HuH-7.5 (cell line): ENCODE data around the gene PYHIN1.
"Not testable (repeated sequence)": the region's sequence is repeated elsewhere in the genome, so short reads cannot be mapped to it uniquely, and the experiment has no call there.

Source experiments
- DNase-seq: peaks from one replicate; pipeline ENCODE4 v3.0.0; 2011; ENCODE audit warnings: low spot score

PYHIN1 gene

GRCh38 chr1:158983235-158983634 is 51.9 kb downstream of the PYHIN1 start:
- no peak for DNase-seq

GRCh38 chr1:158984386-158984785 is 53.0 kb downstream of the PYHIN1 start:
- DNase-seq = no peak

GRCh38 chr1:158989424-158989823 is 58.1 kb downstream of the PYHIN1 start:
- no peak for DNase-seq

DNA sequence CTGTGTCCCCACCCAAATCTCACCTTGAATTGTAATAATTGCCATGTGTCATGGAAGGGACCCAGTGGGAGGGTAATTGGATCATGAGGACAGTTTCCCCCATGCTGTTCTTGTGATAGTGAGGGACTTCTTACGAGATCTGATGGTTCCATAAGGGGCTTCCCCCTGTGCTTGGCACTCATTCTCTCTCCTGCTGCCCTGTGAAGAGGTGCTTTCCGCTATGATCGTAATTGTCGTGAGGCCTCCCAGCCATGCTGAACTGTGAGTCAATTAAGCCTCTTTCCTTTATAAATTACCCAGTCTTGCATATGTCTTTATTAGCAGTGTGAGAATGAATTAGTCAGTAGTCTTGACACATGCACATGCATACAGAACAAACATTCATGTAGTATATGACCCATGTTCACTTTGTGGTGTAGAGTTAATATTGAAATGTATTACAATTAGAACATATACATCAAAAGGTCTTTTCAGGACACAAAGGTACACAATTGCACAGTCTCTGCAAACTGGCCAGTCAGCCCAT is 61.5 kb downstream of the PYHIN1 start:
- DNase-seq = no peak

GRCh38 chr1:158996998-158997397 is 65.6 kb downstream of the PYHIN1 start:
- DNase-seq = no peak

DNA sequence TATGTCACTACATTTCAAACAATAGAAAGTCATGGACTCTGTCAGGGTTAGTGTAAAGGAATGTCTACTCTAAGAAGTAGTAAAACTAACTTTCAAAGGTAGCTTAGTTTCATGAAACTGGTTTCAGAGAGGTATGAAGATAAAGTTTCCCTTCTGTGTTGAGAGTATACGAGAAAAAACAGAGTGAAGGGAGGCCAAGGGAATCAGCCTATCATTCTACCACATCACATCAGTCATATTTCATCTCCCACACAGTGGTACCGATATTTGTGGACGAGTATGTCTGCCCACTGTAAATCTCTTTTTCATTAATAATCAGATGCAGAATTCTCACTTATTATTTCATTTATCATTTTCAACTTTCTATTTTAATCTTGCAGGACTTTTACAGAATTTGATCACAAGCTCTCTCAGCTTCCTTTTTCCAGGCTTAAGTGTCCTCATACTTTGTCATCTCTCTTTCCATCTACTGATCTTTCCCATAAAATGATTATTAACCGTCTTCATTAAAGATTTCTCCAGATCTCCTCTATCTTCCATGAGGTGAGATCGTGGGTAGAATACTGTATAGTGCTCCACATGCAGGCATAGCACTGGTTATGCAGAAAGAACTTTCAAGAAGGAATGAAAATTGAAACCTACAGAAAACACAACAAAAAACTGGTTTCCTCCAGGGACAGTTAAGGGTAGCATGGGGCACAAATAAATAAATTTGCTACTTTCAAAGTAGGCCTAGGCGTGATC is 66.9 kb downstream of the PYHIN1 start:
- DNase-seq = no peak

DNA sequence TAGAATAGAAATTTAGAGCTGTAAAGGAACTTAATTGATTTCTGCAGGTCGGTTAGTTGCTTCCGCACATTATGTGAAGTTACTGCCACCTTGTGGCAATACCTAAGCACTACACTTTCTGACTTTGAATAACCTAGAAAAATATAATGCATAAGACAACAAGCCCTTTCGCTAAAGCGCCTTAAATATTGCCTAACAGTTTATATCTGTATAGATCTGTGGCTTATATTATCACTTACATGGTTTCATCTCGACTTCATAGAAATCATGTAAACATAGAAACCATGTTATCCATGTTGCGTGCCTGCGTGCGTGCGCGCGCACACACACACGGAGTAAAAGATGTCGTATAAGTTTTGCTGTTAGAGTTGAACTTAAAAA is 67.4 kb downstream of the PYHIN1 start:
- DNase-seq = no peak

DNA sequence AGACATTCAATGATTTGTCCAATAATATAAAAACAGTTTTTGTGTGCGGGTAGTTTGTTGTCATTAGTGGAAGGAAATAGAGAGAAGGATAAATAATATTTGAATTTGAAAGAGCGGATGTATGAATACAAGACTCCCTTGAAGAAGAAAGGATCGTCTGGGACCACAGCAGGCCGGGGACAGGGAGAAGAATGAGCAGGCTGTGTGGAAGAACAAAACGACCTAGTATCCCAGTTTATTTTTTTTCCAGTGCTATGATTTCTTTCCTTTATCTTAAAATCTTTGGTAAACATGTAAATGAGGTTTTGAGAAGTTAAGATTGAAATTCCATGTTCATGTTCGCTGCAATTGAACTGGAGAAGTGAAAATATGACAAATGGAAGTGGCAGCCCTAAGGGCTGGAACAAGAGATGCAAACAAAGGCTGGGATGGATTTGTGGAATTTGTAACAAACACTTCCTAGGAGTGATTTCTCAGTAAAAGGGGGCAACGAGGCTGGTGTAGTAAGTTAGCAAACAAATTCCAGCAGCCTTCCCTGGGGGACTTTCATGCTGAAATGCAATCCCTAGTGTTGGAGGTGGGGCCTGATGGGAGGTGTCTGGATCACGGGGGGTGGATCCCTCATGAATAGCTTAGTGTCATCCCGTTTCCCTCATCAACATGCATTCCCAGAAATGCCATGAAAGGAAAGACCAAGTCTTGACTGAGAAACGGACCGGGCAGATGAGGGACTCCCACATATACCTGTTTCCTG is 68.1 kb downstream of the PYHIN1 start:
- DNase-seq = no peak

- DNase-seq = no peak
These were observed 68.7 kb downstream of the PYHIN1 start for GRCh38 chr1:159000070-159000409.

- no peak for DNase-seq
These were observed 69.3 kb downstream of the PYHIN1 start for GRCh38 chr1:159000625-159001024.

DNA sequence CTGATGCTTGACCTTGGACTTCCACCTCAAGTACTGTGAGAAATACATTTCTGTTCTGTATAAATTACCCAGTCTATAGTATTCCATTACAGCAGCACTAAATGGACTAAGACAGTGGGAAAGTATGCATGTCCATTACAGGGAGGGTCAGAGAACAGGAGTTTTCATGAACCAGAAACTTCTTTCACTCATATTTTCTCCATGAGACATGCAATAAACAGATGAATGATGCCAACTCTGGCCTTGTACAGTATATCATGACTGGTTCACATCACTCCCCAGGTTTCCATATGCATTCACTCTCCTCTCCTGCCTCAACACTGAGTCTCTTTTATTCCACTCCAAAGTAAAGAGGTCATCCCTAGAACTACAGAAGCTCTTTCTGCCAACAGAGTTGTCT is 73.8 kb downstream of the PYHIN1 start:
- no peak for DNase-seq

- no peak for DNase-seq
These were observed 74.3 kb downstream of the PYHIN1 start for GRCh38 chr1:159005676-159006075.

- not testable (repeated sequence) for DNase-seq
These were observed 75.0 kb downstream of the PYHIN1 start for GRCh38 chr1:159006210-159006807.

DNA sequence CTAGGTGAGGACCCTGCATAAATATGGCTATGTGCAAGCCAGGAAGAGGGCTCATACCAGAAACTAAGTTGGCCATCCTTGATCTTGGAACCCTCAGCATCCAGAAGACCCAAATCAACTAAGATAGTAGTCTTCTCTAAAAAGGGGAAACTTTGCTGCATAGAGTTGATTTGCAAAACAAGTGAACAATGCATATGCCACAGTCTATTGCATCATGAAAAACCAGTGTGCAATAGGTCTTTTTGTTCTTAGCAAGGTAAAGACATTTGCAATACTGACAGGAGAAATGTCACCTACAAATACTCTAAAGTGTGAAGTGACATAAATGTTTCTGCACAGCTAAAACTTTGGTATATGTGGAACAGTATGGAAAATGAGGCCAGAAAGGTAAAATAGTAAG is 76.4 kb downstream of the PYHIN1 start:
- no peak for DNase-seq

GRCh38 chr1:159008744-159009188 is 77.4 kb downstream of the PYHIN1 start:
- DNase-seq = no peak

DNA sequence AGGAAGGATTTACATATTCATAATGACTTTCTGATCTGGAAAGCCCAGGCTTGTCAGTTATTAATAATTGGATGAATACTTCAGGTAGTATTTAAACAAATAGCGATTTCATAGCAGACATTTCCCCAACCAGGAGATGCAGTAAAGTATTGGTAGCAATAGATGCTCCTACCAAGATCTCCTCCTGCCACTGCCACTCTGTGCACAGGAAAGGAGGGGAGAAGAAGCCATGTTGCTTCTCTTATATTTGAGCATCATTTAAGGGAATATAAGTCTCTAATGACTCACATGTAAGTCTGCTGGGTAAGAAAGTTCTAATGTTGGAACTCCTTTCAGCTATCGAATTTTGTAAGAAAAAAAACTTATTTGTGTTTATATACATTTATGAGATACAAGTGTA is 77.9 kb downstream of the PYHIN1 start:
- DNase-seq = no peak

DNA sequence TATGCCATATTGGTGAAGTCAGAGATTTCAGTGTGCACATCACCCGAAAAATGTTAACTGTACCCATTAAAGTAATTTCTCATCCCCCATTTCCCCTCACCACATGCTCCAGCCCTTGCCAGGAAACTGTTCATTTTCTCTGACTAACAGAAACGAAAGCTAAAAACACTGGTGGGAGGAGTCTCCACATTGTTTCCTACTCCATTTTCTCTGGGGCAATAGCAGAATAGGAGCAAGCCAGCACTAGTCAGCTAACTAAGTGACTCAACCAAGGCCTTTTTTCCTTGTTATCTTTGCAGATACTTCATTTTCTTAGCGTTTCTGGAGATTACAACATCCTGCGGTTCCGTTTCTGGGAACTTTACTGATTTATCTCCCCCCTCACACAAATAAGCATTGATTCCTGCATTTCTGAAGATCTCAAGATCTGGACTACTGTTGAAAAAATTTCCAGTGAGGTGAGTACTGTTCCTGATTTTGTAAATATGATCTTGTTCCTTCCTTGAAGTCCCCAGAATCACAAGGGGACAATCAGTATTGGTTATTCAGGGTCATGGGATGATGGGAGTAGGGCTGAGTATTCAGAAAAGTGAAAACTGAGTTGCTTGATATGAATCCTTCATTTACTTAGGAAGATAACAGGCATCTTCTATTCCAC is 78.5 kb downstream of the PYHIN1 start, which contains the start of gene IFI16:
Gene IFI16, plus strand, starts transcription at position 204 of the 658 bp plus-strand sequence. CDS start 4,774 bp downstream, outside the sequence.
- no peak for DNase-seq

- no peak for DNase-seq
These were observed 79.0 kb downstream of the PYHIN1 start for GRCh38 chr1:159010391-159010790.

DNA sequence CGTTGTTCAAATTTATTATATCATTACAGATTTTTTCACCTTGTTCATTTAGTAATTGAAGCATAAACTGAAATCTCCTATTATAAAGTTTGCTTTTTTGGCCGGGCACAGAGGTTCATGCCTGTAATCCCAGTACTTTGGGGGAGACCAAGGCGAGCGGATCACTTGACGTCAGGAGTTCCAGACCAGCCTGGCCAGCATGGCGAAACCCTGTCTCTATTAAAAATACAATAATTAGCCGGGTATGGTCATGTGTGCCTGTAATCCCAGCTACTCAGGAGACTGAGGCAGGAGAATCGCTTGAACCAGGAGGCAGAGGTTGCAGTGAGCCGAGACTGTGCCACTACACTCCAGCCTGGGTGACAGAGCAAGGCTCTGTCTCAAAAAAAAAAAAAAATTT is 79.6 kb downstream of the PYHIN1 start:
- DNase-seq = not testable (repeated sequence)

- no peak for DNase-seq
These were observed 80.4 kb downstream of the PYHIN1 start for GRCh38 chr1:159011751-159012150.

- no peak for DNase-seq
These were observed 81.1 kb downstream of the PYHIN1 start for GRCh38 chr1:159012495-159012894.

- DNase-seq = no peak
These were observed 82.7 kb downstream of the PYHIN1 start for GRCh38 chr1:159014003-159014571.
